NCI-H128 (cell line): ENCODE data around the gene SLC2A13.
"Not testable (repeated sequence)": the region's sequence is repeated elsewhere in the genome, so short reads cannot be mapped to it uniquely, and the experiment has no call there.

Experiments used
- DNase-seq: peaks from one replicate; lab custom pipeline; 2025; ENCODE audit not compliant: unreplicated experiment; lab: John Stamatoyannopoulos, UW

The SLC2A13 gene

GRCh38 chr12:39777465-39777864 lies 328.4 kb downstream of the SLC2A13 start:
- no peak for DNase-seq

DNA sequence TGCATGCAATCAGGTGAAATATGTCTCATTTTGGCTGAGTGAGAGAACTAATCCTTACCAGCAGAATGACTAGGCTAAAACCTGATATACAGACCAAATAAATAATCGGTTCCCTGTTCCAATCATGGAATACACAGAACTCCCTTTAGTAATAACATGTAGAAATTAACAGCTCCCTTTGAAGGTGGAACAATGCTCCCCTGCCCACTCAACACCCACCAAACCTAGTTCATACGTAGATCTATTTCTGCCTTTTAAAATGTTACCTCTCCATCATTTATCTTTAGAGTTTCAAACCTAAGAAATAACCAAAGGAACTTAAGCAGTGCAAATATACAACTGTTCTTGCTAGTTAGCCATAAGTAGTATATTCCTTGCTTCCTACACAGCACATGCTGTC lies 332.6 kb downstream of the SLC2A13 start:
- no peak for DNase-seq

GRCh38 chr12:39772821-39773259 lies 333.0 kb downstream of the SLC2A13 start:
- no peak for DNase-seq

DNA sequence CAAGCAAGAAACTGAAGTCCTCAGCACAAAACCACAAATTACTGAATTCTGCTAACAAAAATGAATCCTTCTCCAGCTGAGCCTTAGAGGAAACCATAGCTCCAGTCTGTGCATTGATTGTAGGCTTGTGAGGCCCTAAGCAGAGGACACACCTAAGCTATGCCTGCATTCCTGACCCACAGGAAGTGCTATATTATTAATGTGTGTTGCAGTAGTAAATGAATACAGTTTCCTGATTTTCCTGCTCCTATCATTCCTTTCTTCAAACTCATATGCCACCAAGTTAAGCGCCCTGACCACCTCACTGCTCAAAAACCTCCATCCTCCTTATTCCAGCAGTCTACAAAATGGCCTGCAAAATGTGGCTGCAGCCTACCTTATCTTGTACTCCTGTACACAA lies 334.4 kb downstream of the SLC2A13 start:
- DNase-seq = no peak

DNA sequence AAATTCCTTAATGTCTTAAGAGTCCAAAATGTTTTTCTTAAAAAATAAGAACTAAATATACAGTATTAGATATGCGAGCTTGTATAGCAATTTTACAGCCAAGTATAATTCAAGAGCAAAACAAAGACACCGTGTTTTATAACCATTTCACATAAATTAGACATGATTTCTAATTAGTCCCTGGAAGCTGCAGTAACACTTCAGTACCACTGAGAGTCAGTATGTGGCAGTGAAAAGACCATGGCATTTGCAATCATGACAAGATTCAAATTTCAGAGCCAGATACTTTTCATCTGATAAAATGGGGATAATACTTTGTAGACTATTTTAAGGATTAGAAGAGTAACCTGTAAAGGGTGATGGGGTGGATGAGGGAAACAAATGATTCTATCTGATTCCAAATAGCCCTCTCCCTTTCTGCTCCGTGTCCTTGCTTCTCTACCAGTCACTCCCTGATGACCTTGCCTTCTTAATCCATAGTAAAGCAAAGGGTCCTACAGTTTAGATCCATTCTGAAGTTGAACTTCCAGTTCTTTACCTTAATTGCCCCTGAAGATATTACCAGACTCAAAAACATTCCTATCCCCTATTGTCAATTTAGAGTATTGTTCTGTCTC lies 340.8 kb downstream of the SLC2A13 start:
- no peak for DNase-seq

DNA sequence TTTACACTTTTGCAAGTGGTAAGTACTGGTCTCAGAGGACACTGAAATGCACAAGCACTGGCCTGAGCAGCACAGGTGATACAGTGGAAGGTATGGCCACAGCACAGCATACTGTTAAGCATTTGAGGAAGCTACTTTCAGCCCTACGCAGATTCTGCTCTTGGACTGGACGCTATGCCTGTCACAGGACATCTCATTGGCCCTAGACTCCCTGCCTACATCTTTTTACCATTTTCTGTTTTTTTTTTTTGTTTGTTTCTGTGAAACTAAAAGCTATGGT lies 342.1 kb downstream of the SLC2A13 start:
- DNase-seq = no peak

DNA sequence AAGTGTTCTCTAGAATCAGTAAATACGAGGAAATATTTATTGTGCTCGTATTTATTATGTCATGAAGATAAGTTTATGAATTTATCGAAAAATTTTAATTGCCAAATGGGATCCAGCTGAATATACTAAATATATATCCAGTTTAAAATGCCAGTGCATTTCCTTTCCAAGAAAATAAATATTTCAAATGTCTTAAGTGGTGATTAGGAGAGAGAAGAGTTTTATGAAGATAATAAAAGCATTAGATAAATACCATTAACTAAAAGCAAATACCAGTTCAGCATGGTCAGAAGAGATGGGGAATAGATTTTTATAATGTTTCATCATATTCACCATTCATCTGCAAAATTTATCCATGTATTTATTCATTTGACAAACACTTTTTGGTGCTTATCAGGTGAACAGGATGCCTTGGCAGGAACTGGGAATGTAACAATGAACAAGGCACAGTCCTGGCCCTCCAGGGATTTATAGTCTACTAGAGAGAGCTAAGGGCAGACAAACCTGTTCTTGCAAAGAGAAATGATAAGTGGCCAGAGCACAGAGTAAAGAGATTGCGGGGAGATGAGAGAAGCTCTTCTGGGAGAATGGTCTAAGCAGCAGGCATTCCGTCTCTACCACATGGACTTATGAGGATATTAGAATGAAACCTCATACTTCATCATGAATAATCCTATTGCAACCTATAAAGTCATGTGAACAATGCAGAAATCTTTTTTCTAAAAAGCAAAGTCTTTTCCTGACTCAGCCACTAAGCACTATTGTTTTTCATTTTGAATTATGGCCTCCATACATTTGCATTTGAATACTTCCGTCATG lies 342.6 kb downstream of the SLC2A13 start:
- DNase-seq = no peak

DNA sequence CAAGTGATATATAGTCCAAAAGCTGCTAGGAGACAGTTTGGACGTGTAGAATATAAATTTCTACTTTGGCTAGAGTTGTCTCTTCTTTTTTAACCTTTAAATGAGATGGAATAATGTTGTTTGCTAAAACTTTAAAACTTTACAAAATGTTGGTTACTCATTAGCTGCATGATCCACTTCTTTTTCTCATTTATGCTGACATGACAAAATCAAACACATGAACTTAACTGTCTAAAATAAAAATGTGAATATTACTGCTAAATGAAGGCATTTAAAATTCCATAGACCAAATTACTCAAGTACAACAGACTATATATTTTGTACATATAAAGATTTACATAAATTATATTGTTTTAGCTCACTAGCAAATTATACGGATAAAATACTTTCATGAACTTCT lies 350.4 kb downstream of the SLC2A13 start:
- DNase-seq = no peak

DNA sequence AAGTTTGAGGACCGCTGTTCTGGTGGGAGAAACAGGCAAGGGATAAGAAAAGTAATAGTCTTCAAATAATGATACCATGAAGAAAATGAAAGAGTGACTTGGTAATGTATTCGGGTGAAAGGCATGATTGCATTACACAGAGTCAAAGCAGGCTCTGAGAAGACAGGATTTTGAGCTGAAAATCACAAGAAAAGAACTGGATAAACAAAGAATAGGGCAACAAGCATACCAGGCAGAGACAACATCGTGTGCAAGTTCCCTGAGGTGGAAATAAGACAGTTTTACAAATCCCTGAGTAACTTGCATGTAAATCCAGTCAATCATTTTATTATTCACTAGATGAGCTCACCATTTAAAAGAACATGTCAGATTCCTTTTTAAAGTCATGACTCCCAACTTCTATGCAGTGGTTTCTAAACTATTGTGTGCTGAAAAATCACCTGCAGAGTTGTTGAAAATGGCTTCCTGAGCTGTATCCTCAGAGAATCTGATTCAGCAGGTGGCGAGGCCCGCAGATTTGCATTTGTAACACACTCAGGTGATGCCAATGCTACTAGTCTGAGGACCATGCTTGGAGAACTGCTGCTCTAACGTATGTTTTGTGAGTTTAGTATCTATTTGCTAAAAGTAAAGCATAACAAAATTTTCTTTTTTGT lies 353.3 kb downstream of the SLC2A13 start:
- no peak for DNase-seq

DNA sequence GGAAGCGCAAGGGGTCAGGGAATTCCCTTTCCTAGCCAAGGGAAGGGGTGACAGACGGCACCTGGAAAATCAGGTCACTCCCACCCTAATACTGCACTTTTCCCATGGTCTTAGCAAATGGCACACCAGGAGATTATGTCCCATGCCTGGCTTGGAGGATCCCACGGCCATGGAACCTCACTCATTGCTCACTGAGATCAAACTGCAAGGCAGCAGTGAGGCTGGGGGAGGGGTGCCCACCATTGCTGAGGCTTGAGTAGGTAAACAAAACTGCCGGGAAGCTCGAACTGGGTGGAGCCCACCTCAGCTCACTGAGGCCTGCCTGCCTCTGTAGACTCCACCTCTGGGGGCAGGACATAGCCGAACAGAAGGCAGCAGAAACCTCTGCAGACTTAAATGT lies 359.7 kb downstream of the SLC2A13 start:
- not testable (repeated sequence) for DNase-seq

GRCh38 chr12:39743655-39744054 lies 362.2 kb downstream of the SLC2A13 start:
- no peak for DNase-seq

DNA sequence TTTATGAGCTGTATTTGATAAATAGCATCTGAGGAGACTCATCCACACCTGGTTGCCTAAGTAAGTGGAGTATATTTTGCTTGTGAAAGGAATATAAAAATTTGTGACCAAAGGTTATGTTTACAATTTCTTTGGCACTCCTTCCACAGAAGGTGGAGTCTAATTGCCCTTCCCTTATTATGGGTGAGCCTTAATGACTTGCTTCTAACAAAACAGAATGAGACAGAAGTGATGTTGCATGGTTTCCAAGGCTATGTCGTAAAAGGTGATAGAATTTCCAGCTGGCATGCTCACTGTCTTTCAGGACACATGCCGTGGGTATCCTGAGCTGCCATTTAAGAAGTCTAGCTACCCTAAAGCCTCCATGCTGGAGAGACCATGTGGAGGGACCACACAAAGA lies 369.5 kb downstream of the SLC2A13 start:
- no peak for DNase-seq

DNA sequence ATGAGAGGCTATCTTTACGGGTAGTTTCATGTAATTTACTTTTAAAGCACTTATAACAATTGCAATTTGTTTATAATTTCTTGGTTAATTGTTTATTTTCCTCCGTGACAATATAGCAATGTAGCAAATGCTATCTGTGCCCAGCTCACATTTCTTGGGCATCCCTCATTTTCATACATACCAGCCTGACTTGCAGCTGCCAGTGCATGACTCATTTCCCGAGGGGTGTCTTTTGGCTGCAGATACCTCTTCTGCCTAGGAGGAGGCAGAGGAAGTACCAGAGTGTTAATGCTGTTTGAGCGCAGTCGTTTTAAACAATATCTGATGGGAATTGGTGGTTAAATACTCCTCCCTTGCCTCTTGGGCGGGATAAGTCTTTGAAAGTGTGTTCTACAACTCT lies 382.1 kb downstream of the SLC2A13 start:
- no peak for DNase-seq

DNA sequence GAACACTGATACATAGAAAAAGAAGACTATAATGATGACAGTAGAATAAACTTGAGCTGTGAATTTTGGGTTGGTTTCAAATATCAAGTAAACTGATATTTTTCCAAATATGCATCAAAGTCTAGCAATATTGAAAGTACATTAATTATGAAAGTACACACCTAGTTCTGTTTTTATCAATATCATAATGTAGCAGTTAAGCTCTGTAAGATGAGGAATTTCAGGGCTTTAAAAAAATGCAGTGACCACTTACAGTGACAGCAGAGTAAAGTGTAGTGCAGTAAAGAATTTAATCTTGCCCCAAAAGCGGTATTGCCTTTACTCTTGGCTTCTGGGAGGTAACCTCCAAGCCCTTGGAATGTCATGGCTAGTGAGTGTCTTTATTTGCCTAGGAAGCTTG lies 383.4 kb downstream of the SLC2A13 start:
- no peak for DNase-seq

- no peak for DNase-seq
Measured at GRCh38 chr12:39713552-39713951, 392.3 kb downstream of the SLC2A13 start.

DNA sequence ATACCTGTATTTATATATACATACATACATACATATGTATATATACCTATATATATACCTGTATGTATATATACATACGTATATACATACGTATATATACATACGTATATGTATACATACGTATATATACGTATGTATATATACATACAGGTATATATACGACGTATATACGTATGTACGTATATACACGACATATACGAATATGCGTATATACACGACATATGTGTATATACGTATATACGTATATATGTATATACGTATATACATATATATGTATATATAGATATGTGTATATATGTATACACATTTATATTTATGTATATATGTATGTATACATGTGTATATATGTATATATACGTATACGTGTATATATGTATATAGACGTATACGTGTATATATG lies 393.5 kb downstream of the SLC2A13 start:
- no peak for DNase-seq
